HG03139 (cell line): ENCODE data around the gene CNTN5.
"Not testable (repeated sequence)": the region's sequence is repeated elsewhere in the genome, so short reads cannot be mapped to it uniquely, and the experiment has no call there.

Experiments
- ATAC-seq: cut with Tn5 transposase; IDR thresholded peaks from one replicate; pipeline ENCODE4 v1.9.1; 2021; ENCODE audit not compliant: unreplicated experiment

Gene CNTN5

DNA sequence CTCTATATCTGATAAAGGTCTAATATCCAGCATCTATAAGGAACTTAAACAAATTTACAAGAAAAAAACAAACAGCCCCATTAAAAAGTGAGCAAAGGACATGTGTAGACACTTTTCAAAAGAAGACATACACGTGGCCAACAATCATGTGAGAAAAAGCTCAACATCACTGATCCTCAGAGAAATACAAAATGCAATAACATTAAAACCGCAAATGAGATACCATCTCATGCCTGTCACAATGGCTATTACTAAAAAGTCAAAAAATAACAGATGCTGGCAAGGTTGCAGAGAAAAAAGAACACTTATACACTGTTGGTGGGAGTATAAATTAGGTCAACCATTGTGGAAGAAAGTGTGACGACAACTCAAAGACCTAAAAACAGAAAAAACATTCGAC lies 1253.7 kb downstream of the CNTN5 start:
- ATAC-seq: not testable (repeated sequence)

DNA sequence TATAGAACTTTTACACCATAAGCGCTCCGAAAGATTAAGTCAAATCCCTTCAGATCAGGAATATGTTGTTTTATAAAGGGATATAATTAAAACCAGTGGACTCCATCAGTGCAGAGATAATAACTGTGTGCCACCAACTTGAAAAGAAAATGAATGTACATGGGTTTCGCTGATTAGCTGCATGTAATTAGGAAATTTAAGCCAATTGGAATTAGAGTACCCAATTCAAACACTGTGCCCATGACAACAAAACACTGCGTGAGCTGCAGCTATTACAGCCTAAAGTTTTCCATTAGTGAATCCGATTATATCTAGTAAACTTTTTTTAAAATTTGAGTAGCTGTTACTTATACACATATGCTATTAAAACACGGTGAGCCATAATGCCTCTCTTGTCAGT lies 1274.0 kb downstream of the CNTN5 start:
- ATAC-seq: no peak

DNA sequence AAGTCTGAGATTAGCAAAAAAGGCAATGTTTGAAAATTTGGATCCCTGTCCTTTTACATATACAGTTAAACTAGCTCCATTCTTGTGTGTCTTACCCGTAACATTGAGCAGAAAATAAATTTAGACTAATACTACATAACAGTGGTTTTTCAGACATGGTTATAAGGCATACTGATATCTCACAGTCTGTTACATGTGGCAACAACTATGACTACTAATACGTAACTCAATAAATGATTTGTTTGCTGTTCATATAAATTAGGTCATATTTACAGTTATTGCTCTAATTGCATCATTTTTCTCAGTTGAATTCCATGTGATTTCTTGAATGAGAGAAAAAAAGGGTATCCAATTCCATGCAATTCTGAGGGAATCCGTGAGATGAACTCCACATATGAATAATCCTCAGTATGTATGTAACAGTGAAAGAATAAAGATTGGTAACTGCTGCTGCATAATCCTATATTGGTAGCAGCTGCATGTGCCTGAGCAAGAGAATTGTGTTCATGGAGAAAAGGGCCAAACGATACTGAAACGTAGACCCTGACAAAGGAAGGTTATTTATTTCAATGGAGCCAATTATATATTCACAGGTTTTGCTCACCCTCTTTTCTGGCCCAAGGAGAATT lies 1275.4 kb downstream of the CNTN5 start:
- ATAC-seq: no peak

DNA sequence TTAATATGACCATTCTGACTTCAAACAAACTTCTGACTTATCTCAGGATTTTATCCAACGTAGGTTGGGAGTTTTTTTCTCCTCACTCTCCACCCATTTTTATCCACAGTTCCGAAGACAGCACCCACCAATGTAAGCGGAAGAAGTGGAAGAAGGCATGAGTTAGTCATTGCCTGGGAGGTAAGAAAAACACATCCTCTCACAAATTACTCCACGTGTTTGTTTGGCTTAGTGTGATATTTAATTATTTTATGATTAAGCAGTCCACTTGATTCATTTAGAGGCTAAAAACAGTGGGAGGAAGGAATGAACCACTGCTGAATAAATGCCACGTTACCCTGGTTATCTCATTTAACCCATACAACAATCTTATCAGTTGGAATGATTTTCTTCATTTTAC lies 1276.8 kb downstream of the CNTN5 start:
- ATAC-seq: no peak

DNA sequence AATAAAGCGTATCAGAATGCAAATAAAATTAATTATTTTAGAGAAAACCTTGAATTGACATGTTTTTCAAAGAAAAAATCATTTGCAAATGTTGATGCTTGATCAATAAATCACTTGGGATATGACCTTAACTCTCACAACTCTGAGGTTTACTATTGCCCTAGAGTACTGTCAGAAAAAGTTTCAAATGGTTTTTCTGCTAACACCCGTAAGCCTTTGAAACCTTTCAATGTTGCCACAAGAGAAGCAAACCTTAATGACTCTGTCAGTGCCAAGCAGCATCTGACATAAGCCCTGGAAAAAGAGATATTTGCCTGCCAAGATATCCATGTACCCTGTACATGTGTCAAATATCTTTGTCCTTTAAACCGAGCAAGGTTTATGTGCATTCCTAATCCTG lies 1282.1 kb downstream of the CNTN5 start:
- no peak for ATAC-seq

DNA sequence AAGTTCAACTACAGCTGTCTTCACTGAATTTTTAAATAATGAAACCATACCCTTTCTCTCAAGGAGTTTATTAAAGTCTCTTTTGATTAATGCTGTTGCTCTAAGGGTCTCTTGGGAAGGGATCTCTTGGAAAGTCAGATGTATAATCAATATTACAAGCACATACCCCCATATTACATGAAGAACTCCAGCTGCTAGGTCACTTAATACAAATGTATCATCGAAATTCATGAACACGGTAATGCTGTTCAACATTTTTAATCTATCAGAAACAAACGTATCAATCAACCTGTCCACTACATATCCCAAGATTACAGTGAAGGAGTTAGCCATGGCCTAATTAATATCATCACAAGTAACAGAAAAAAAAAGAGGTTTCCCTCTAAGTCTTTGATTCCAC lies 1283.1 kb downstream of the CNTN5 start:
- ATAC-seq: no peak

DNA sequence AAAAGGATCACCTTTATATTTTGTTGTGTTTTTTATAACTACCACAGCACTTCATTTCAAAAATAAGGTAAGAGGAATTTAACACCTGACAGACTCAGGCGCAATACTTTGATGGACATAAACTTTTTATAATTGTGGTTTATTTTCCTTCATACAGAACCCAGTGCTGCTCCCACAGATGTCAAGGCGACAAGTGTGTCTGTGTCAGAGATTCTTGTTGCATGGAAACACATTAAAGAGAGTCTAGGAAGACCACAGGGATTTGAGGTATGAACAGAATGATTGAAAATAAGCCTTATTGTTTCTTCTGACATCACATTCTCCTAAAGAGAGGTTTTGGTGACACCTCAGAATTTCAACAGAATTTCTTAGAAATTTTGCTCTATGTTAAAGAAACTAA lies 1287.5 kb downstream of the CNTN5 start:
- no peak for ATAC-seq

DNA sequence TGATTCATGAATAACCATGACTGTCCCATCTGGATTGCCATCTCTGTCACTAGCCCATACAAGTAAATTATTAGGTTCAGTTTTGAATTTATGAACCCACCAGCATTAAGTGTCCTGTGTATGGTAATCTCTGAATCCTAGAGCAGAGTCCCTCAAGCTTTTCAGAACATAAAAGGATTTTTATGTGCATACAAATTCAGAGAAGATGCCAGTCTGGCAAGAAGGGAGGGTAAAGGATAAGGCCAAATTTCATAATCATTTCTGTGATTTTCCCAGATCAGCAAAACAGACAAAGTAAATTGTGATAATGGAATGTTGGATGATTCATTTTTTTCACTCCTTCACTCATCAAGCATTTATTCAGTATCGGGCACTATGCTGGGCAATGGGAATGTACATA lies 1295.2 kb downstream of the CNTN5 start:
- no peak for ATAC-seq

DNA sequence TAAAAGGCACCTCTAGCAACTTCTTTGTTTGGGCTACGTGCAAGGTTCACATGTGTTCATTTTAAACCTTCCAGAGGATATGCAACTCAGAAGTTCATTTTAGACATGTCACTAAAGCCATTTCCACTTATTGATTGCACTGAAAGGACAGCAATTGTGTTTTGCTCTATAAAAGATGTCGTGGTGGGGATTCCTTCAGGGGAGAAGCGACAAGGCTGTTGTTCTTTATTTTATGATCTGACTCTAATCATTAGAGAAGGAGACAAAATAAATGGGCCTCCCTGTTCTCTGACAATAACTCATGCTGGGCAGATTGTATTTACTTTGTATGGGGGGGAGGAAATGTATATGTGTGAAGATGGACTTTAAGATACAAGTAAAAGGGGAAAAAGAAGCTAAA lies 1296.2 kb downstream of the CNTN5 start:
- ATAC-seq: no peak

DNA sequence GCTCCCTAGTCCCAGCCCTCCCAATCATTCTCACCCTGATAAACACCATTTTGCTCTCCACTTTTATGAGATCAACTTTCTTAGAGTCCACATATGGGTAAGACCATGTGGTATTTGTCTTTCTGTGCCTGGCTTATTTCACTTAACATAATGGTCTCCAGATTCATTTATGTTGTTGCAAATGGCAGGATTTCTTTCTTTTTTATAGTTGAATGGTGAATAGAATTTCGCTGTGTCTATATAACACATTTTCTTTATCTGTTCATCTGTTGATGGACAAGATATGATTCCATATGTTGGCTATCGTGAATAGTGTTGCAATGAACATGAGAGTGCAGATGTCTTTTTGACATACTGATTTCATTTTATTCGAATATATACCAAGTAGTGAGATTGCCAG lies 1298.9 kb downstream of the CNTN5 start:
- no peak for ATAC-seq

DNA sequence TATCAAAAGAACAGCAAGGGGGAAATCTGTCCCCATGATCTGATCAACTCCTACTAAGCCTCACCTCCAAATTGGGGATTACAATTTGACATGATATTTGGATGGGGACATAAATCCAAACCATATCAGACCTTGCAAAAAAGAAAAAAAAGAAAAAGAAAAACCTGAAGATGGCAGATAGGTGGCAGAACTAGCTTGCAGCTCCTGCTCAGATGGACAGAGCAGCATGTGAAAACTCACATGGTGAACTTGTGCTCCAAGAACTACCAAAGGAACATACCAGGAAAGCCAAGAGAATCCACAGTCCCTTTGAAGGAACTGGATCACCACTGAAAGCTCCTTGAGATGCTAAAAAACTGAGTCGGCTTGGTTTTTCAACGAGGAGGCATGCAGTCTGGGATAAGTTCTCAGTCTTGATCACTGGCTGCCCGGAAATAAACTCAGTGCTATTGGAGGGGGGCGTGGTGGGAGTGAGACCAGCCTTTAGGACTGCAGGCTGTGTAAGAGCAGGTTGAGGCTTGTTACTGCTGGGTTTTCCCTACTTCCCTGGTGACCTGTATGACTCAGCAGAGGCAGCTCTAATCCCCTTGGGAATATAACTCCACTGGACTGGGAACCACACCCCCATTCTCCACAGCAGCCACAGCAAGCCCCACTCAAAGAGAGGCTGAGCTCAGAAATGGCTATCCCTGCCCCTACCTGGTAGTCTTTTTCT lies 1308.0 kb downstream of the CNTN5 start:
- no peak for ATAC-seq

DNA sequence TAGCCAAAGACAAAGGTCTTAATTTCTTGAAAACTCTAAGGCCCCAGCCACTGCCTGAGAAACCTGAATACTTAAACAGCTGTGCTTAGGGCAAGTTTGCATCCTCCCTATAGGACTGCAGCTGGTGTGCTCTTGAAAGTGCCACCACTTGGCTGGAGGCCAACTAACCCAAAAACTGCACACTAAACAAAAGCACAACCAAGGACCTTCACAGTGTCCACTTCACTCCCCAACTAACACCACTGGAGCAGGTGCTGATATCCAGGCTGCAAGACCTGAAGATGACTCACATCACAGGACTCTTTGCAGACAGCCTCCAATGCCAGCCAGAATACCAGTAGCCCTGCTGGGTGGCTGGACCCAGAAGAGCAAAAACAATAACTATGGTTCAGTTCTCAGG lies 1308.6 kb downstream of the CNTN5 start:
- ATAC-seq: no peak

DNA sequence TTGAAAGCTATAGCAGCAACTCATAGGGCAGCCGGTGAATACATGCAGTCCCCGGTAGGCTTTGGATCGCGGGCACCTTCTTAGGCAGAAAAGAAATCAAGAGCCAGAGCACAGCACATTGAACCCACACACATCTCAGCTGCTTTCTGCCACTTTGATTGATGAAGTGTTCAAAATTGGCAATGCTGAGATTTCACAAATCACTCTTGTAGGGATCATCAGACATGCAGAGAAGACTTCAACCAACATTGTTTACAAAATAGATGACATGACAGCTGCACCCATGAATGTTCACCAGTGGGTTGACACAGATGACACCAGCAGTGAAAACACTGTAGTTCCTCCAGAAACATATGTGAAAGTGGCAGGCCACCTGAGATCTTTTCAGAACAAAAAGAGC lies 1316.1 kb downstream of the CNTN5 start:
- ATAC-seq: no peak

DNA sequence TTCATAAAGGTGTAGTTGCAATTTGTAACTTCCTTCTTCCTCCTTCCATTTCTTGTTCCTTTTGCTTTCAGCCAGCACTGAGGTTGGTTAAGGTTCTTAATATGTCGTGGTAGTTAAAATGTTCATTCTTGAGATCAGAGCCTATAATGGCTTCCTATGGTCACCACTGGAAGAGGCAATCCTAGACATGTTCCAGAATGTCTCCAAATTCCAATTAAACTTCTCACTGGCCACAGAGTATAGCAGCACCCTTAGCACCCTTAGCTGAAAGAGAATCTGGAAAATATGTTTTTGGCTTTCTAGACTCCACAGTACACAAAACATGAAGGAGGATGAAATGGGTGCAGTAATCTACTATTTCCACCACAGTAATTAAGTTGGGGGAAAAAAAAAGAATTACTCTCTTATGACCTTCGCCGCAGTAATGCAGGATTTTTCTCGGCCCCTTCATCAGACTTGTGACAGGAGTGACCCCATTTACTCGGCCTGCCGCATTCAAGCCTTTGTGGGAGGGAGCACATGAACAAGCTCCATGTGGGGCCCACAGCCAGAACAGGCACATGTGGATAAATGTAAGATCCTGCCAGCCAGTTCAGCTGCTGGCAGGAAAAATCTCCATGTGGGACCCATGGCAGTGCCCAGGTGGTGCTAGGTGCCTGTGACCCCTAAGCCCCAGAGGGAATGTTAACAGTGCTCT lies 1317.5 kb downstream of the CNTN5 start:
- no peak for ATAC-seq

DNA sequence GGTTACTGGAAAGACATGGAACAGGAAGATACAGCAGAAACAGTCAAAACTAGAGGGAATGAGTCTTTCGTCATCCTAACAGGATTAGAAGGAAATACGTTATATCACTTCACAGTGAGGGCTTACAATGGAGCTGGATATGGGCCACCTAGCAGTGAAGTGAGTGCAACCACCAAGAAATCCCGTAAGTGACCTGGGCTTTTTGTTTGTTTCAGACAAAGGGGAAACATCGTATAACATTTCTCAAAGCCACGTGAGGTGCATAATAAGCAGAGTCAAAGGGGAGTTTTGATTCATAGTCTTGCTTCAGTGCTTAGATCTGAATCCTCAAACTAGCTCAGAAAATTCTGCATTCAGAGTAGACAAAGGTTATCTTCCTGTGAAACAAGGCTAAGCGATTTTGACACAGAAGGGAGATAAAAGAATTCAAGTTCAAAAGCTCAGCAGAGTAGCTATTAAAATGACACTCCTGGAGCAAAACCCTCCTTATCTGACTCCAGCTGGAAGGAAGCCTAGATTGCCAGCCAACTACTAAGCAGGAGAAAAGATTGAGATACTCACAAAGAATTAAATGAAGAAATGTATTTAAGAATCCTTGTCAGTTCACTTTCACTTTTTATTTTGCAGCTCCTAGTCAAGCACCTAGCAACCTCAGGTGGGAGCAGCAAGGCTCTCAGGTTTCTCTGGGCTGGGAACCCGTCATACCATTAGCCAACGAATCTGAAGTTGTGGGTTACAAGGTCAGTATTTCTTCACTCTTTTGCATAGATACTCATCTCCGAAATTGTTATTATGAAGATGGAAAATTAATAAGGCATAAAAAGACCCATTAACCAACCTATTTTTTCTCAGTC lies 1319.9 kb downstream of the CNTN5 start:
- ATAC-seq: no peak

DNA sequence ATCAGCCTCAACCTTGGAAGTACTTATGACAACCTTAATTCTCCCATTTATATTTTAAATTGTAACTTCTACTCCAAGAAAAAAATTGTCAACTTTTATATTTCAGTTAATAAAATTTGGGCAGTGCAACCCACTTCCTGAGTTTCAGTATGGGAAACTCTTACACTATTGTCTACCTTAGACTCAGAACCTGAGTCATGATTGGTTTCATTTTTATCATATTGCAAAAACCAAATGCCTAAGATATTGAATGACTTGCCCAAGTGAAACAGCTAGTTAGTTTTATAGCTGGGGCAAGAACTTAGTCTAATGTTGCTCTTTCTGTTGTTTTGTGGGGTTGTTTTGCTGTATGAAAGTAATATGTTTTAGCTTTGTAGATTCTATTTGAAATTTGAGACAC lies 1332.3 kb downstream of the CNTN5 start:
- no peak for ATAC-seq

DNA sequence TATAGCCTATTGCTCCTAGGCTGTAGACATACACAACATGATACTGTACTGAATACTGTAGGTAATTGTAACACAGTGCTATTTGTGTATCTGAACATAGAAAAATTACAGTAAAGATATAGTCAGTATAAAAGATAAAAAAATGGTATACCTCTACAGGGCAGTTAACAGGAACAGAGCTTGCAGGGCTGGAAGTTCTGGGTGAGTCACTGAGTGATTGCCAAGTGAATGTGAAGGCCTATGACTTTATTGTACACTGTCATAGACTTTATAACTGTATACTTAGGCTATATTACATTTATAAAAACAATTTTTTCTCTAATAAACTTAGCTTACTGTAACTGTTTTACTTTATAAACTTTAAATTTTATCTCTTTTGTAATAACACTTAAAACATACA lies 1334.0 kb downstream of the CNTN5 start:
- no peak for ATAC-seq

DNA sequence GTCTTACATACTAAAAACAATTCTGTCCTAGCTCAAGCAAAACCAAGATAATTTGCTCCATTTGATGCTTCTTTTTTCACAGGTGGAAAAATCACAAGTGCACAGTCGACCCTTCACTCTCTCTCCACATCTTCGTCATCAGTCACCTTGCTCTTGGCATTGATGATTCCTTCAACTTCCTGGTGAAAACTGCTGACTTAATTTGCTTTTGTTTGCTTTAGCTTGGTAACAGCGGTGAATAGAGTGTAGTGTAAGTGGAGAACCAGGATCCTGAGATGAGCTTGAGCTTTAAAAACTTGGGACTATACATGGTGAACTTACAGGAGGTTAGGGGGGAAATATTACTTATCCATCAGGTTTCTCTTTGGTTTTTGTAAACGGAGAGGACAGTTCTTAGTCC lies 1335.3 kb downstream of the CNTN5 start:
- no peak for ATAC-seq

DNA sequence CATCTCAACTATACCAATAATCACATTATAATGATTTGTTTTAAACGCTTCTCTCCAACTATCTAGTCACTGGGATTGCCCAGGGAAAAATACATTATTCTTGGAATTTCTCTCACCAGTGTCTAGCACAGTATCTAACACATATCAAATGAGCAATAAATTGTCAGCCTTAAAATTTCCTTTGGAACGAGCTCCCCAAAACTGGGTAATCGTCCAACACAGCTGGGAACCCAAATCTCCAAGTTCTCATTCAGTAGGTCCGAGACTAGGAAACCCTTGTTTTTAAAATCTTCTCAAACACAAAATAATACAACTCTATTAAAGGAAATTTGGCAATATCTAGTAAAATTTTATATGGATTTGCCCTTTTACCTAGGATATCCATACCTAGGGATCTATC lies 1338.5 kb downstream of the CNTN5 start:
- ATAC-seq: no peak

DNA sequence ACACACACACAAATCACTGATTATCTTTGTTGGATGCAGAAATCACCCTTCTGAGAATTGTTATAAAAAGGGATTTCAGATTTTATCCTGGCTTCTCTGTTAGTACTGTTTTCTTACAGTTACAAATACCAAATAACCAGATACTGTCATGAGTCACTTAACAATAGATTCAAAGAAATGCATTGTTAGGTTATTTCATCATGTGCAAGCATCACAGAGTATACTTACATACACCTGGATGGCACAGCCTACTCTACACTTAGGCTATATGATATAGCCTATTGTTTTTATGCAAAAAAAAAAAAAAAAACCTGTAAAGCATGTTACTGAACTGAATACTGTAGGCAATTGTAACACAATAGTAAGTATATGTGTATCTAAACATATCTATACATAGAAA lies 1347.1 kb downstream of the CNTN5 start:
- ATAC-seq: no peak

DNA sequence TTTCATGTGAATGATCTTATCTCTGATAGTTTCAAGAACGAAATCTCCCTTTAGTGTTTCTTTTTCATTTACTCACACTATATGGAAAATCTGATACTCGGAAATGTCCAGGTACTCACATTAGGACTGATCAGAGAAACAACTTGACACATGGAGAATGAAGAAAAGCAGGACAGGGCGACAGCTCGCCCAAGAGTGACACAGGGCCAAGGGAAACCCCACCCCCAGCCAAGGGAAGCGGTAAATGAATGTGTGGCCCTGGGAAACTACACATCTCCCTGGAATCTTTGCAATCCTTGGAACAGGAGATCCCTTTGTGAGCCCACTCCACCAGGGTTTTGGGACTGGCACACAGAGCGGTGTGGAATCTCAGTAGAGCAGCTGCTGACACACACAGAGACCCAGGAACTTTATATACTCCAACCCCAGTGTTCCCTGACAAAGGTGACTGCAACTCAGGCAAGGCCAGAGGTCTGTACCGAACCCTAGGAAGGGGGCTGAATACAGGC lies 1362.7 kb downstream of the CNTN5 start:
- ATAC-seq: no peak
